ENCODE data around the gene AKIP1.
A peak's percentile ranks its signal among the peaks of the same experiment; 100 is the strongest.

The AKIP1 gene

DNA sequence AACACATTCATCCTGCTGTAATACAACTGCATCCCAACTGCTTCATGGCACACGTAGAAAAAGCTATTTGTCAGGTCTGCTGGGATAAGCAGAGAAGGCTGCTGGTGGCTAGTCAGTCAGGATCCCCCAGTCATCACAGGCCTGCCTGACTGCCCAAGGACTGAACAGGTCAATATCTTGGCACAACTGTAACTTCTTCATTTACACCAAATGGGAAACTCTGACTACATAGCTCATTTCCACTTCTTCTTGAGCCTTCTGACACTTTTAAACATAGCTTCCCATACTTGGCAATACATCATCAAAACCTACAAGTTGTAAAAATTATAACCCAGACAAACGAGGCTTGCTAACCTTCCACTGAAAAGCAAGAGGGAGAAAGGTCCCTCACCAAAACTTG is 50.4 kb downstream of the AKIP1 start:
- Mint-ChIP-seq H3K36me3 (peaks cover 7% of the 10 kb centered on the region), H3K4me1 (peaks cover 19% of the 10 kb centered on the region), H3K27me3 (no peaks in the 10 kb centered on the region), H3K27ac (no peak overlapping the region), H3K4me3 (no peak overlapping the region), H3K9me3 (no peaks in the 10 kb centered on the region)
- no peak for DNase-seq (ENCODE audit: low spot score in 2 of 2)
- no peak for ATAC-seq (ENCODE audit: low read depth)

DNA sequence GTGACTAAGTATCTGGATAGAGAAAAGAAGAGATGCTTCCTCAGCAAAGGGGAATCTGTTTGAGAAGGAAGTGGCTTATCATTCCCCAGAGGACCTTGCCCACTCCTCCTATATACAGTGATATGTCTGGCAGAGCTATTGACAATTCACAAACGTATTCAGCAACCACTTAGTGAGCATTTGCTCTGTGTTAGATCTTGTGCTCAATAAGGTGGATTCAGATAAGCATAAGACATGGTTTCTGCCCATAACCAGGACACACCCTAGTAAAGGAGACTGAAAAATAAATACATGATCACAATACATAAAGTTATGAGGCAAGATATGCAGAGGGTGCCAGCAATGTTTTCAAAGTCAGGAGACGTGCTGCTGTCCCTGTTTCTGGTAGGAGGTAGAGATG is 51.9 kb downstream of the AKIP1 start:
- H3K27ac Mint-ChIP-seq: peak overlapping the region; percentile 94
- H3K4me1 Mint-ChIP-seq: peaks cover 19% of the 10 kb centered on the region
- H3K4me3 Mint-ChIP-seq: peak overlapping the region; percentile 71
- ATAC-seq (ENCODE audit: low read depth): no peak
- H3K36me3 Mint-ChIP-seq: peaks cover 4% of the 10 kb centered on the region
- no peaks in the 10 kb centered on the region for H3K27me3 Mint-ChIP-seq
- no peaks in the 10 kb centered on the region for H3K9me3 Mint-ChIP-seq
- DNase-seq (ENCODE audit: low spot score in 2 of 2): no peak

DNA sequence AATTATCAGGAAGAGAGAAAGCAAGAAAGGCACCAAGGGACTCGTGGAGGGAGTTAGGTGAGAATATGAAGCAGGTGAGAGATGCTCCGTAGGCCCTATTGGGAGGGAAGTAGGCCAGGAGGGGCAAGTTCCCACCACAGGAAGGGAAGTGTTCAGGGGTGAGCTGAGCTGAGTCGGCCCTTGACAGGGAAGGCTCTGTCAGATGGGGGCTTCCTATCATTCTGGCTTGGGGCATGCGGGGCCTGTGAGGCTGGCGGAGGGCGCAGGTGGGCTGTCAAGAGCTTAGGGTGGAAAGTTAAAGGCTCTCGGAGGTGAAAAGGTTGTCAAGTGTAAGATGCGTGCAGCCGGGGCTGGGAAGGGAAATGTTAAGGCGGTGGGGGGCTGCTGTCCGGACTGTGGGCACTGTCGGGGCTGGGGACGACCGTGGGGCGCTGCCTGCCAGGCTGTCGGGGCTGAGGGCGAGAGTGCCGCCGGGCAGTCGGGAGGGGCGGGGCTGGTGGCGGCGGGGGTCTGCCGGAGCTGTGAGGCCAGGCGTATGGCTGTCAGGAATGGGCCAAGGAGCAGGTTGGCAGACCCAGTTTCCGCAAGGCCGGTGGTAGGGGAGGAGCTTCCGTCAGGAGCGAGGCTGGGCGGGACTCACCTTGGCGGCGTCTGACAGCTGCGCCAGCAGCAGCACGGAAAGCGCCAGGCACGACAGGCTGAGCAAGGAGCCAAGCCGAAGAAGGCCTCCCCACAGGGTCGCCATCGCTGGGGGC is 52.8 kb downstream of the AKIP1 start:
- DNase-seq (ENCODE audit: low spot score in 2 of 2) (no peak), ATAC-seq (ENCODE audit: low read depth) (peak; percentile 76)
- H3K27ac Mint-ChIP-seq: peak overlapping the region; percentile 94
- H3K9me3 Mint-ChIP-seq: no peaks in the 10 kb centered on the region
- H3K4me3 Mint-ChIP-seq: peak overlapping the region; percentile 96
- H3K27me3 Mint-ChIP-seq: no peaks in the 10 kb centered on the region
- peaks cover 4% of the 10 kb centered on the region for H3K36me3 Mint-ChIP-seq
- peaks cover 19% of the 10 kb centered on the region for H3K4me1 Mint-ChIP-seq

DNA sequence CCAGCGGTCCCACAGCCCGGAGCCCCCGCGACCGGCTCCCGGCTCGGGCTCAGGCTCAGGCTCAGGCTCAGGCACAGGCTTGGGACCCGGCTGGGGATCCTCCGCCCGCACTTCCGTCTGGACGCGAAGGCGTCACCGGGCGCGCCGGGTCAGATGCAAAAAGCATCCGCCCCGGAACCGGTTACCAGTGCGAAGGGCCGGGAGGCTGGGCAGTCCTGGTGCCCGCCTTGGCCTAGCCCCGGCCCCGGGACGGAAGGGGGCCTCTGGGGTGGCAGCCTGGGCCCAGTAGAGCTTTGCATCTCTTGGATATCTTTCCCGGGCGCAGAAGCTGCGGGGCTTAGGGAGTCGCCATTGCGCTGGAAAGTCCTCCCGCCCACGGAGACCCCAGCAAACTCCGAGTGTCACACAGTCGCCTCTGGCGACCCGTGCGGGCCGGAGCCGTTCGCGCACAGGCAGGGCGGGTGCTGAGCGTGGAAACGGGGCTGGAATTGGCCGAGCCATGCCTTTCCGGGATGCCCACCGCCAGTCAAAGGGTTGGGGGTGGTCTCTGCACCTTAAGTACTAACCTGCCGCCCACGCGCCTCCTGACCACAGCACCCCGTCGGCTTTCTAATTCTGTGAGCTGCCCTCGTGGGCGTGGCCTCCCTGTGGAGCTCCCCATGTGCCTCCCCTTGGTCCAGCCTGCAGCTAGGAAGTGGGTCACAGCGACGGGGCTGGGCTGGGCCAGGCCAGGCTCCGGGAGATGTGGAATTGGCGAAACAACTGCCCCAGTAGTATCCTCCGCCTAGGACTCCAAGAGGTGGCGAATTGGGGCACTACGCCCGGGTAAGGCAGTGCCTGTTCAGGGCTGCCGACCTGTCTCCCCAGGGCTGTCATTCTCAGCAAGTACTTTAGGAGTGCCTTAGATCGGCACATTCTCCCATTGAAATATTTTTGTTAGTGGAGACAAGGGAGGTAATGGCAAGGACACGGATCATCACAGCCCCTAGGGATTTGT is 53.6 kb downstream of the AKIP1 start, which contains the start of gene TMEM9B:
TMEM9B (minus strand) TSS at position 119 of the 997 bp plus-strand sequence. CDS start 129 bp downstream, outside the sequence.
- peak within 1 kb of the TSS; percentile 94 for H3K27ac Mint-ChIP-seq
- ATAC-seq (ENCODE audit: low read depth) (peak; percentile 83), DNase-seq (ENCODE audit: low spot score in 2 of 2) (peak; percentile 67 to 76)
- H3K27me3 Mint-ChIP-seq: no peaks in the 10 kb centered on the region
- peak within 1 kb of the TSS; percentile 96 for H3K4me3 Mint-ChIP-seq
- peaks cover 19% of the 10 kb centered on the region for H3K4me1 Mint-ChIP-seq
- peaks cover 4% of the 10 kb centered on the region for H3K36me3 Mint-ChIP-seq
- H3K9me3 Mint-ChIP-seq: no peaks in the 10 kb centered on the region

DNA sequence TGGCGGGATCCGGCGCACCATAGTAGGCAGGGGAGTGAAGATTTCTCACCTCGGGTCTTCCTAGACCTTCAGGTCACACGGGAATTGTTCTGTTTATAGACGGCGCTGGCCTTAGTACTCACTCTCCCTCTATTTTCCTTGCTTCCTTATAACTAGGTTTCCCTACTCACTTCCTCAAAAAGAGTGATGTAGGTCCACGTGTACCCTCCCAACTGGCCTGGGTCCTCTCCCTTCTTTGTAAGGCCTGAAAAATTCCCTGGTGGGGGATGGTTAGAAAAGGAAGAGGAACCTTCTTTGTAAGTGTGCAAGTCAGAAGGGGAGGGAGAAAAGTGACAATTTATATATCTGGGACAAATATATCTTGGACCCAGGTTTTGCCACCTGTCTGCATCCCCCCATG is 56.2 kb downstream of the AKIP1 start:
- H3K27ac Mint-ChIP-seq: no peak overlapping the region
- H3K4me1 Mint-ChIP-seq: peaks cover 13% of the 10 kb centered on the region
- ATAC-seq (ENCODE audit: low read depth) (no peak), DNase-seq (ENCODE audit: low spot score in 2 of 2) (no peak)
- H3K9me3 Mint-ChIP-seq: no peaks in the 10 kb centered on the region
- no peak overlapping the region for H3K4me3 Mint-ChIP-seq
- no peaks in the 10 kb centered on the region for H3K36me3 Mint-ChIP-seq
- H3K27me3 Mint-ChIP-seq: no peaks in the 10 kb centered on the region

Data from memory B cell (primary cell).